ENCODE results near the gene LRRC47. TPM values are rescaled to one million over a fixed set of nuclear protein-coding genes. Genes with fewer than 3 reads are reported as not detected.

Gene LRRC47
- polyA plus RNA-seq, 1 donor from 2014 or later = 59.2 TPM

- Histone ChIP-seq H2AFZ (ENCODE audit: low read depth, low read length) (no peak overlapping the region), H3K4me3 (ENCODE audit: low read length) (no peak overlapping the region), H3K9me2 (ENCODE audit: insufficient read depth, low read length) (no peaks in the 10 kb centered on the region), H3K36me3 (ENCODE audit: insufficient read depth, low read length) (no peaks in the 10 kb centered on the region), H3K27ac (ENCODE audit: low read length) (no peak overlapping the region), H3F3A (ENCODE audit: insufficient read depth, low read length, poor library complexity, severe bottlenecking) (no peaks in the 10 kb centered on the region), H3K9me3 (ENCODE audit: low read length) (no peaks in the 10 kb centered on the region), H4K20me1 (ENCODE audit: insufficient read depth) (no peaks in the 10 kb centered on the region), H3K79me2 (replicated peaks; ENCODE audit: insufficient read depth, low read length) (no peaks in the 10 kb centered on the region), H3K4me2 (ENCODE audit: low read length) (no peak overlapping the region), H3K9ac (ENCODE audit: low read length) (no peak overlapping the region), H3K27me3 (ENCODE audit: insufficient read depth, low read depth, low read length) (peaks cover 4% of the 10 kb centered on the region)
- no peak for TF ChIP-seq TAF1 (IDR thresholded peaks at IDR 0.05; ENCODE audit: low read depth)
- no peak for TF ChIP-seq POLR2AphosphoS5 (IDR thresholded peaks at IDR 0.05)
- no peak for TF ChIP-seq RAD21 (conservative IDR thresholded peaks at IDR 0.05)
- no peak for TF ChIP-seq EZH2 (IDR thresholded peaks at IDR 0.05; ENCODE audit: borderline replicate concordance, insufficient read depth, low read length, poor library complexity, severe bottlenecking)
- TF ChIP-seq MXI1 (conservative IDR thresholded peaks at IDR 0.05; ENCODE audit: poor library complexity, severe bottlenecking) = no peak
- TF ChIP-seq, protein P1, sequence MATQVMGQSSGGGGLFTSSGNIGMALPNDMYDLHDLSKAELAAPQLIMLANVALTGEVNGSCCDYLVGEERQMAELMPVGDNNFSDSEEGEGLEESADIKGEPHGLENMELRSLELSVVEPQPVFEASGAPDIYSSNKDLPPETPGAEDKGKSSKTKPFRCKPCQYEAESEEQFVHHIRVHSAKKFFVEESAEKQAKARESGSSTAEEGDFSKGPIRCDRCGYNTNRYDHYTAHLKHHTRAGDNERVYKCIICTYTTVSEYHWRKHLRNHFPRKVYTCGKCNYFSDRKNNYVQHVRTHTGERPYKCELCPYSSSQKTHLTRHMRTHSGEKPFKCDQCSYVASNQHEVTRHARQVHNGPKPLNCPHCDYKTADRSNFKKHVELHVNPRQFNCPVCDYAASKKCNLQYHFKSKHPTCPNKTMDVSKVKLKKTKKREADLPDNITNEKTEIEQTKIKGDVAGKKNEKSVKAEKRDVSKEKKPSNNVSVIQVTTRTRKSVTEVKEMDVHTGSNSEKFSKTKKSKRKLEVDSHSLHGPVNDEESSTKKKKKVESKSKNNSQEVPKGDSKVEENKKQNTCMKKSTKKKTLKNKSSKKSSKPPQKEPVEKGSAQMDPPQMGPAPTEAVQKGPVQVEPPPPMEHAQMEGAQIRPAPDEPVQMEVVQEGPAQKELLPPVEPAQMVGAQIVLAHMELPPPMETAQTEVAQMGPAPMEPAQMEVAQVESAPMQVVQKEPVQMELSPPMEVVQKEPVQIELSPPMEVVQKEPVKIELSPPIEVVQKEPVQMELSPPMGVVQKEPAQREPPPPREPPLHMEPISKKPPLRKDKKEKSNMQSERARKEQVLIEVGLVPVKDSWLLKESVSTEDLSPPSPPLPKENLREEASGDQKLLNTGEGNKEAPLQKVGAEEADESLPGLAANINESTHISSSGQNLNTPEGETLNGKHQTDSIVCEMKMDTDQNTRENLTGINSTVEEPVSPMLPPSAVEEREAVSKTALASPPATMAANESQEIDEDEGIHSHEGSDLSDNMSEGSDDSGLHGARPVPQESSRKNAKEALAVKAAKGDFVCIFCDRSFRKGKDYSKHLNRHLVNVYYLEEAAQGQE (IDR thresholded peaks at IDR 0.05; ENCODE audit: borderline replicate concordance) = no peak
- TF ChIP-seq, protein P2, sequence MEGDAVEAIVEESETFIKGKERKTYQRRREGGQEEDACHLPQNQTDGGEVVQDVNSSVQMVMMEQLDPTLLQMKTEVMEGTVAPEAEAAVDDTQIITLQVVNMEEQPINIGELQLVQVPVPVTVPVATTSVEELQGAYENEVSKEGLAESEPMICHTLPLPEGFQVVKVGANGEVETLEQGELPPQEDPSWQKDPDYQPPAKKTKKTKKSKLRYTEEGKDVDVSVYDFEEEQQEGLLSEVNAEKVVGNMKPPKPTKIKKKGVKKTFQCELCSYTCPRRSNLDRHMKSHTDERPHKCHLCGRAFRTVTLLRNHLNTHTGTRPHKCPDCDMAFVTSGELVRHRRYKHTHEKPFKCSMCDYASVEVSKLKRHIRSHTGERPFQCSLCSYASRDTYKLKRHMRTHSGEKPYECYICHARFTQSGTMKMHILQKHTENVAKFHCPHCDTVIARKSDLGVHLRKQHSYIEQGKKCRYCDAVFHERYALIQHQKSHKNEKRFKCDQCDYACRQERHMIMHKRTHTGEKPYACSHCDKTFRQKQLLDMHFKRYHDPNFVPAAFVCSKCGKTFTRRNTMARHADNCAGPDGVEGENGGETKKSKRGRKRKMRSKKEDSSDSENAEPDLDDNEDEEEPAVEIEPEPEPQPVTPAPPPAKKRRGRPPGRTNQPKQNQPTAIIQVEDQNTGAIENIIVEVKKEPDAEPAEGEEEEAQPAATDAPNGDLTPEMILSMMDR (IDR thresholded peaks at IDR 0.05; ENCODE audit: poor library complexity, severe bottlenecking) = no peak
- TF ChIP-seq EP300 (conservative IDR thresholded peaks at IDR 0.05; ENCODE audit: poor library complexity, severe bottlenecking) = no peak
- TF ChIP-seq SMC3 (conservative IDR thresholded peaks at IDR 0.05; ENCODE audit: poor library complexity) = no peak
Measured at GRCh38 chr1:3774276-3774945, 21.9 kb downstream of the LRRC47 start.

DNA sequence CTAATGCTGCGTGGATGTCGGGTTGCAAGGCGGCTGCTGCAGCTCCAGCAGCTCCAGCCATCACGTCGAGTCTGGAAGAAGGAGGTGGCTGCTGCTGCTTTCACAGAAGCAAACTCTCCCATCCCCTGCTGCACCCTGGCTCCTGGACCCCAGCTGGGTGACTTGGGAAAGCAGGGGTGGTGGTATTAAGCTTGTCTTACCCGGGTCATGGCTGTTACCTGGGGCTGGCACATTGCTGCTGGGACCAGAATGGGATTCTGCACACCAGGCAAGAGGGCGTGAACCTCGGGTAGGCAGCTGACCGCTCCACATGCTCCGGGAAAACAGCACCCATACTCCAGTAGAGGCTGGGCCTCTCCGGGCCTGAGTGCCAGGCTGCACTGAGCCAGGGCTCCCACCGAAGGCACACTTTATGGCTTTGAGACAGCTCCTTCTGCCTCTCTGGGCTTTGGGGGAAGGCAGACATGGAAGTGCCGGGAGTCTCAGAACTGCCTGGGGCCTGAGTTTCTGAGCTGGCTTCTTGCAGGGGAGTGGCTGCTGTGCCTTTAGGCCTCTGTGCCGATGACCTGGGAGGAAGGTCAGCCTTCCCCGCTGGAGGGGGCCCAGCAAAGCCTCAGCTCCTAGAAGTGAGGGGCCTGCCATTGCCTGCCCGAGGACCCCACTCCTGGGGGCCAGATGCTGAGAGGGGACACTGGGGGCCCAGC, 22.6 kb downstream of the LRRC47 start:
- H3K4me3 ChIP-seq (ENCODE audit: low read length) = no peak overlapping the region
- H2AFZ ChIP-seq (ENCODE audit: low read depth, low read length) = no peak overlapping the region
- TF ChIP-seq POLR2AphosphoS5 (IDR thresholded peaks at IDR 0.05) (no peak), EP300 (conservative IDR thresholded peaks at IDR 0.05; ENCODE audit: poor library complexity, severe bottlenecking) (no peak), MXI1 (conservative IDR thresholded peaks at IDR 0.05; ENCODE audit: poor library complexity, severe bottlenecking) (no peak), RAD21 (conservative IDR thresholded peaks at IDR 0.05) (no peak), EZH2 (IDR thresholded peaks at IDR 0.05; ENCODE audit: borderline replicate concordance, insufficient read depth, low read length, poor library complexity, severe bottlenecking) (no peak), TAF1 (IDR thresholded peaks at IDR 0.05; ENCODE audit: low read depth) (no peak), SMC3 (conservative IDR thresholded peaks at IDR 0.05; ENCODE audit: poor library complexity) (no peak)
- TF ChIP-seq, protein P2 (IDR thresholded peaks at IDR 0.05; ENCODE audit: poor library complexity, severe bottlenecking) = no peak
- TF ChIP-seq, protein P1 (IDR thresholded peaks at IDR 0.05; ENCODE audit: borderline replicate concordance) = no peak
- H3K4me2 ChIP-seq (ENCODE audit: low read length) = no peak overlapping the region
- no peak overlapping the region for H3K9ac ChIP-seq (ENCODE audit: low read length)
- no peaks in the 10 kb centered on the region for H3F3A ChIP-seq (ENCODE audit: insufficient read depth, low read length, poor library complexity, severe bottlenecking)
- peaks cover 4% of the 10 kb centered on the region for H3K27me3 ChIP-seq (ENCODE audit: insufficient read depth, low read depth, low read length)
- no peaks in the 10 kb centered on the region for H3K9me3 ChIP-seq (ENCODE audit: low read length)
- no peaks in the 10 kb centered on the region for H4K20me1 ChIP-seq (ENCODE audit: insufficient read depth)
- no peaks in the 10 kb centered on the region for H3K9me2 ChIP-seq (ENCODE audit: insufficient read depth, low read length)
- no peaks in the 10 kb centered on the region for H3K79me2 ChIP-seq (replicated peaks; ENCODE audit: insufficient read depth, low read length)
- H3K36me3 ChIP-seq (ENCODE audit: insufficient read depth, low read length) = no peaks in the 10 kb centered on the region
- no peak overlapping the region for H3K27ac ChIP-seq (ENCODE audit: low read length)

All from neural cell (in vitro differentiated cells).